HG02610 (cell line): ENCODE results near the gene PBRM1.
"Not testable (repeated sequence)": the region's sequence is repeated elsewhere in the genome, so short reads cannot be mapped to it uniquely, and the experiment has no call there.

Experiments
- ATAC-seq: cut with Tn5 transposase; IDR thresholded peaks from one replicate; pipeline ENCODE4 v1.9.1; 2021; ENCODE audit warnings: mild to moderate bottlenecking, moderate library complexity; ENCODE audit not compliant: unreplicated experiment

Gene PBRM1

GRCh38 chr3:52704611-52705437, 19.1 kb upstream of the PBRM1 start:
- ATAC-seq, result no peak

DNA sequence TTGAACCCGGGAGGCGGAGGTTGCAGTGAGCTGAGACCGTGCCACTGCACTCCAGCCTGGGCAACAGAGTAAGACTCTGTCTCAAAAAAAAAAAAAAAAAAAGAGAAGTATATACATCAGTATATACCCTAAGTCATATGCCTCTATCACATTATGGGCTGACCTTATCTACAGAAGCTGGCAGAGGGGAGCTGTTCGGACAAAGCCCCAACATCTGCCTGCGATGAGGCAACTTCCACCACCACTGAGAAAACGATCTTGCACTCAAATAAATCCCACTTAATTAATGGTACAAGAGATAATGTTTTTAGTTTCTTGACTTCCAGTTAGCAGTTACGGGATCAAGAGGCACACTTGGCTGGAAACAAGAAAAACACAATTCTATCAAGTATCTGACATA, 17.6 kb upstream of the PBRM1 start:
- no peak for ATAC-seq

DNA sequence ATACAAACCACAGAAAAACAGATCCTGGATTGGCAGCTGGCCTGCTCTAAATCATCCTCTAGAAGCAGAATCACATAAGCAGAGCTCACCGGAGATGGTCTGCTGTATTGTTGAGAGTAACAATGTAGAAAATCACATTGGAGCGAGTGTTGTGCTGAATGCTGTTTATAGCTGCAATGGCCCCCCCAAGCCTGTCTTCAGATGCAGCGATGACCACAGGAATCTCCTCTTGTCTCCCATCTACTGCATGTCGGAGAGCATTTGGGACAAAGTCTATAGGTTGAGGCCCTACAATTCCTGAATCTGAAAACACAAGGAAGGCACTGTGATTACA, 11.9 kb upstream of the PBRM1 start:
- ATAC-seq, result no peak

DNA sequence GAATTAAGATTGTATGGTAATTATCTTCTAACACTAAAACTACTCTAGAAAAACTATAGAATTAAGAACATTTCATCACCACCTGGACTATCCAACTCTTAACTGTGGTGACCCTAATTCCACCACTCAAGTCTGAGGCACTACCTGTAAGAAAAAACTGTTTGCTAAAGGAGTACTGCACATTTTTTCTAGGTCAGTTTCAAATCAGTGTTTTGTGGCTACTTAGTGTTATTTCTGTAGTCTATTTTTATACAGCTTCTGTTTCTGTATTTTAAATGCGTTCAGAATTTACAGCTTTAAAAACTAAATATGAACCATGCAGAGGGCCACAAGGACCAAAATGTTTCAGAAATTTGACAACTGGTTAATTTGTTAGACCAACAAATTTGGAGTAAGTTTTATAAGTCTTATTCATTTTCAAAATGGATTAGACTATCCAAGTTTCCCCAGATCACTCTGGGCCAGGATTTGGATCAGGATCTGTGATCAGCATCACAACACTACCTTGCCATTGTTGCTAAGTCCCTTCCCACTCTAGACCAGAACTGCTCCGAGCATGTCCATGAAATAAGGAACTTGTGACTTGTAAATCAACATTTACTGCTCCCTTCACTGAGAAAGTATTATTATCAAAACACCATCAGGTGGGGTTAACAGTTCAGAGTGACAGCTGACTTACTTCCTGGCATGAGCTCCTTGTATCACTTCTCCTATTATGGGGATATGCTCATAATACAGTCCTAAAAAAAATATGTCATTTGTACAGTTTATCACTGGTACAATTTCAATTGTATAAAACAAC, 11.3 kb upstream of the PBRM1 start:
- ATAC-seq, result no peak

DNA sequence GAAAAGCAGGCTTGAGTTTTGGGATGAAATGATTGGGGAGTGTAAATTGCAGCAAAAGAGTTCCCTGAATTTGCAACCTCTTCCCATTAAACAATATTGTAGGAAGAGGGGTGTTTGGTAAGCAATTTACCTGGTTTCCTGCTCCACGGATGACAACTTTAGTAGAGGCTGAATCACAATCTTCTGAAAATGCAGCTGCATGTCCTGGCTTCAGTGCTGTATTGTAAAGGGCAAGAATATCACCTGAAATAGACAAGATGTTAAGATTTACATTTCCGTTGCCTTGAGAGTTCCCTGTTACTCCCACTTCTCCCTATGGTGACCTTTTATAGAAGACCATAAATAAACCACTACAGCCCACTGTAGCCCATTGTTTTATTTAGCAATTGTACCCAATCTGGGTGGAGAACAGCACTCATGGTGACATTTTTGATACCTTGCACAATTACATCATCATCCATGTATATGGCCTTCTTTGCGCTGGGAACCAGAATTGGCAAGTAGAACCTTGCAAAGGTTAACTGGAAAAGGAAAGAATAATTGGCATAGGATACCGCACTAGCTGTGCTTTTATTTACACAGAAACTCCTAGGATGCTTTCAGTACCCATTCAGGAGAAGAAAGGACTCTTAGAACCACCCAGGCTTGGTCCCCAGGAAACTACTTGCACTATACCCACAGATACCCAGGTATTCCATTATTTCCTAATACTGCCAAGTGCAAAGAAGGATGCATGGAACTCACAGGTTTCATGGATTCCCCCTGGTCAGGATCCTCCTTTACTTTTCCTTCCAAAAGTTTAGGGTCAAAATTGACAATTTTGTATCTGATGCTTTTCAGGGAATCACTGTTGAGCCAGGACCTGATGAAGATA, 10.3 kb upstream of the PBRM1 start:
- no peak for ATAC-seq

DNA sequence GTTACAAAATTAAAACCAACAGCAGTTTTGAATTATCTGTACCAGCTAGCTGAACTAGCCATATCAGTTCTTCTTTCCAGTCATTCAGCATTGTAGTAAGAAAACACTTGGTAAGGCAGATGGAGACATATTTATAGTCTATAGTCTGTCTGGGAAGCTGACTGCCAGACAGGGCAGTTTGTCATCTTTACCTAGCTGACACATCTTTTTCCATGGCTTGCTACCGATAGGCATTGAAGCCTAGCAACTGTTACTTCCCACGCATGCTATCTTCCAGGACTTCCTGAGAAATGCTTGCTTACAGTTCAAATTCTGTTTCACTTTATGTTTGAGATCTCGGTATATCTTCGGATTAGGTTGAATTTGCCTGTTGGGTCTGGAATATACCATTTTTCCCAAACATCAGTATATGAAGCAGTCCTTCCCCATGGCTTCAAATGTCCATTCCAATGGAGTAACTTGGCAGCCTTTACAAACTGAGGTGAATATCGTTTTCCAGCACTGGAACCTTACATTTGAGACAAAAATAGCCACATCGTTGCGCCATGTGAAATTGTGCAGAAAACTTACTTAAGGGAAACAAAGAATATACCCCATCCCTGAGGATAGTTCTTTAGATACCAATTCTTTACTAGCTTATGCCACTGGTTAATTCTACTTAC, 8.9 kb upstream of the PBRM1 start:
- ATAC-seq, result no peak

- ATAC-seq, result no peak
These were observed 7.4 kb upstream of the PBRM1 start for GRCh38 chr3:52693071-52693470.

- ATAC-seq, result no peak
These were observed 4.8 kb upstream of the PBRM1 start for GRCh38 chr3:52690560-52690959.

DNA sequence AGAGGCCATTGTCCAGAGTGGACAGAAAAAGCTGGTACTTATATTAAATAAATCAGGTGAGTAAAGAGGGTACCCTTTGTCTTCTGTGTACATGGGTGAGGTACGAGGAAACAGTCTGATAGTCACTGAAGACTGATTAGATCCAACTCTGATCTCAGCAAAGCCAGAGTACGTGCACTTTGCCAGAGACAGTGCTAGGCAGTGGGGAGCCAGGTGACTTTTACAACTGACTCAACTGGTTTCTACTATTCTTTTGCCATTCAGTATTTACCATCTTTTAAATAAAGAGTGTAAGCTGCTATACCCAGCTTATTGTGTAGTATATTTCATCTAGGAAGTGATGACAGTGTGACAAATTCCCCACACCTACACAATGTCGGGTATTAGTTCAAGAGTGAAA, 3.4 kb upstream of the PBRM1 start:
- ATAC-seq, result no peak

GRCh38 chr3:52688266-52688665, 2.6 kb upstream of the PBRM1 start:
- no peak for ATAC-seq

DNA sequence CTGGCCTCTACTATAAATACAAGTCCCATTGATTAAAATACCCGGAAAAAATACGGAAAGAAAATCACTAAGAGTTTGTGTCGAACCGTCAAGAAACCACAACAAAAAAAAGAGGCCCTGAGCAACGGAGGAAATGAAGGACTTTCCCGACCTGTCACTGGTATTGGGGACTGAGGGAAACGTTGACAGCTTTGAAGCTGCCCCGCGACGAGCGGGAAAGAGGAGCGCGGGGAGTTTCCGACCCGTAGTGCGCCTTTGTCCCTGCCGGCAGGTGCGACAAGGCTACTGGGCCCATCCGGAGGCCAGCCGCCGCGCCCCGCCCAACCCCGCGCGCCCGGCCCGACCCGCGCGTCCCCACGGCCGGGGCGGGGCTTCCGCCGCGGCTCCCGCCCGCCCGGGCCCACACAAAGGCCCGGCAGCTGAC, 416 bp downstream of the PBRM1 start:
- peak; percentile 73 for ATAC-seq

GRCh38 chr3:52684184-52684583, 1.5 kb downstream of the PBRM1 start:
- no peak for ATAC-seq

DNA sequence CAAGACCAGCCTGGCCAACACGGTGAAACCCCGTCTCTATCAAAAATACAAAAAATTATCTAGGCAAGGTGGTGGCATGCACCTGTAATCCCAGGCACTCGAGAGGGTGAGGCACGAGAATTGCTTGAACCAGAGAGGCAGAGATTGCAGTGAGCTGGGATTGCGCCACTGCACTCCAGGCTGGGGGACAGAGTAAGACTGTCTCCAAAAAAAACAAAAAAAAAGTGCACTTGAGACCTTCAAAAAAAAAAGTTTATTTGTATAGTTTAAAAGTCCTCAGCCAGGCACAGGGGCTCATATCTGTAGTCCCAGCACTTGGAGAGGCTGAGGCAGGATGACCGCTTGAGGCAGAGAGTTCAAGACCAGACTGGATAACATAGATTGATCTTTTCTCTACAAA, 2.1 kb downstream of the PBRM1 start:
- no peak for ATAC-seq

- peak; percentile 37 for ATAC-seq
These were observed 3.7 kb downstream of the PBRM1 start for GRCh38 chr3:52682016-52682415.

DNA sequence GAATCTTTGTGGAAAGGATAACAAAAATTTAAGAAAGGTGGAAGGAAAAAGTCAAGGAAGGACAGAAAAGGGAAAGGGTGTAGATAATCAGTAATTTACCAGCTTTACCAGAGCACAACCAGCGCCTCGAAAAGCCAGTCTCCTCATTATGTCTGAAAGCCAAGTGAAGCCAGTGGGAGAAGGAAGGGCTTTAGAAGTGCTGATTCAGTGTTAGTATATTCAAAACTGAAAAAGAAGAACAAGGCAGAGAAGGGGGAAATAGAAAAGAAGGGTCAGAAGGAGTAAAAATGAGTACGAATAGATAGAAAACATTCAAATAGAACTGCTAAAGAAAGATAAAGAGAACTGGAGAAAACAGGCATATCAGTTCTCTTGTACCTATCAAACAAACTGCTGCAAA, 4.1 kb downstream of the PBRM1 start:
- no peak for ATAC-seq

DNA sequence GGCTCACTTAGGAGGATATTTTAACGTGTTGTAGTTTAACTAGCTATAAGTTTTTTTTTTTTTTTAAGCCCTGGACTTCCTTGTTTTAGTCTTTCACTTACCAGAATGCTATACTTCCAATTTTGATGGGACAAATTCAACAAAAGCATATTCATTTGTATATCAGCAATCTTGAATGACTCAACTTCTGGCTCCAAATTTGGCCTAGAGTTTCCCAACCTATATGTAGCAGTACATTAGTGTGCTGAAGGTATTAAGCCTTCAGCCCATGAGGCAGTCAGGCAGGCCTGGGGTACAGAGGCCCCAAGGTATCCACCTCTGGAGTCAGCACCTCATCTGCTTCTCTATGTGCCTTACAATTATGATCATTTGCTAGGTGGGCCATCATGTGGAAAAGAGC, 5.9 kb downstream of the PBRM1 start:
- ATAC-seq, result no peak

DNA sequence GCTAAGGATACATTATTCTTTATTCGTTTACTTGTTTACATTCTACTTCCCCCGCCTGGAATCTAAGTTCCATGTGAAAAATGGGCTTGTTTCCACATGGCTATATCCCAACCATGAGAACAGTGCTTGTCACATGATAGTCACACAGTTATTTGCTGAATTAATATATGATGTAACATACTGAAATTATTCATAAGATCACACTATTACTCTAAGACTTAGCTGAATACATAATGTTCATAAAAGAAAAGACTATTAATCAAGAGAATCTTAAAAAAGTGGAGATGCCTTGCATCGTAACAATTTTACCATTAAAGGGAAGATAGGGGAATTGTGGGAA, 6.5 kb downstream of the PBRM1 start:
- no peak for ATAC-seq

- ATAC-seq, result no peak
These were observed 7.2 kb downstream of the PBRM1 start for GRCh38 chr3:52678265-52679198.

DNA sequence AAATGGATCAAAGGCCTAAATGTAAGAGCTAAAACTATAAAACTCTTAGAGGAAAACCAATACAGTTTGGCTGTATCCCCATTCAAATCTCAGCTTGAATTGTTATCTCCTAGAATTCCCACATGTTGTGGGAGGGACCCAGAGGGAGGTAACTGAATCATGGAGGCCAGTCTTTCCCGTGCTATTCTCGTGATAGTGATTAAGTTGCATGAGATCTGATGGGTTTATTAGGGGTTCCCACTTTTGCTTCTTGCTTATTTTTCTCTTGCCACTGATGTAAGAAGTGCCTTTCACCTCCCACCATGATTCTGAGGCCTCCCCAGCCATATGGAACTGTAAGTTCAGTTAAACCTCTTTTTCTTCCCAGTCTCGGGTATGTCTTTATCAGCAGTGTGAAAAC, 9.5 kb downstream of the PBRM1 start:
- not testable (repeated sequence) for ATAC-seq

DNA sequence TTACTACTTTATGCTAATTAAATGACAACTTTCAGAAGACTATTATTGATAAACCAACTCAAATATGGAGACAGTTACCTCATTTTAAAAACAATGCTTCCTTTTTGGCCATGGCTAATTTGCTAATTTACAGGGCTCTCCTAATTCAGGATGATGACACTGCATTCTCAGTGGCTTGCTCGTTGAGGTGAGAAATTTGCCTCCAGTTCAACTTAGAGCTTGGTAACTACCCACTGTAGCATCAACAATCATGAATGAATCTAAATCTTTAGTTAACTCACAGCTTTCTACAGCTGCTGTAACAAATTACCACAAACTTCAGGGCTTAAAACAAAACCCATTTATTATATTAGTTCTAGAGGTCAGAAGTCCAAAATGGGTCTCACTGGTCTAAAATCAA, 14.0 kb downstream of the PBRM1 start:
- no peak for ATAC-seq
